HS-27A (cell line): ENCODE results near the gene TWF1.
"Not testable (repeated sequence)": the region's sequence is repeated elsewhere in the genome, so short reads cannot be mapped to it uniquely, and the experiment has no call there.

Source experiments
- DNase-seq: peaks from one replicate; pipeline ENCODE4 v3.0.0-alpha.2; 2012; ENCODE audit warnings: low read depth, missing footprints

TWF1 gene

GRCh38 chr12:43805149-43805859, 813 bp downstream of the TWF1 start:
- no peak for DNase-seq

- DNase-seq: no peak
These were observed 8.4 kb downstream of the TWF1 start for GRCh38 chr12:43797561-43798217.

GRCh38 chr12:43795716-43796280, 10.3 kb downstream of the TWF1 start:
- DNase-seq: no peak

- DNase-seq: no peak
These were observed 16.2 kb downstream of the TWF1 start for GRCh38 chr12:43789941-43790340.

GRCh38 chr12:43786899-43787693, 19.0 kb downstream of the TWF1 start:
- DNase-seq: no peak

- DNase-seq: no peak
These were observed 29.6 kb downstream of the TWF1 start for GRCh38 chr12:43776498-43776897.

GRCh38 chr12:43766291-43766690, 39.8 kb downstream of the TWF1 start:
- no peak for DNase-seq

- no peak for DNase-seq
These were observed 41.6 kb downstream of the TWF1 start for GRCh38 chr12:43764528-43764927.

- DNase-seq: no peak
These were observed 42.3 kb downstream of the TWF1 start for GRCh38 chr12:43763769-43764168.

GRCh38 chr12:43762596-43762995, 43.5 kb downstream of the TWF1 start:
- DNase-seq: no peak

- DNase-seq: no peak
These were observed 44.6 kb downstream of the TWF1 start for GRCh38 chr12:43761500-43761899.

- DNase-seq: no peak
These were observed 45.7 kb downstream of the TWF1 start for GRCh38 chr12:43760396-43760795.

- DNase-seq: peak; percentile 89
These were observed 47.2 kb downstream of the TWF1 start, which contains the start of the genes IRAK4 and PUS7L for GRCh38 chr12:43758728-43759563. Gene IRAK4, plus strand, starts transcription at chr12:43758951. Its CDS starts 9,161 bp downstream, at chr12:43768112. Gene PUS7L, minus strand, starts transcription at chr12:43758790. Its CDS starts 3,545 bp downstream, at chr12:43755245.

GRCh38 chr12:43758247-43758727, 47.8 kb downstream of the TWF1 start:
- no peak for DNase-seq

- DNase-seq: no peak
These were observed 52.1 kb downstream of the TWF1 start for GRCh38 chr12:43754015-43754414.

GRCh38 chr12:43751360-43751759, 54.8 kb downstream of the TWF1 start:
- not testable (repeated sequence) for DNase-seq

GRCh38 chr12:43750814-43751213, 55.3 kb downstream of the TWF1 start:
- DNase-seq: no peak

- no peak for DNase-seq
These were observed 57.1 kb downstream of the TWF1 start for GRCh38 chr12:43749016-43749415.

GRCh38 chr12:43744826-43745225, 61.3 kb downstream of the TWF1 start:
- no peak for DNase-seq
